ENCODE measurements around the gene B3GNT3. TPM values are rescaled to one million over a fixed set of nuclear protein-coding genes. Genes with fewer than 3 reads are reported as not detected.

B3GNT3 gene
- total and polyA plus RNA-seq, 3 experiments from 2014 or later: not detected

DNA sequence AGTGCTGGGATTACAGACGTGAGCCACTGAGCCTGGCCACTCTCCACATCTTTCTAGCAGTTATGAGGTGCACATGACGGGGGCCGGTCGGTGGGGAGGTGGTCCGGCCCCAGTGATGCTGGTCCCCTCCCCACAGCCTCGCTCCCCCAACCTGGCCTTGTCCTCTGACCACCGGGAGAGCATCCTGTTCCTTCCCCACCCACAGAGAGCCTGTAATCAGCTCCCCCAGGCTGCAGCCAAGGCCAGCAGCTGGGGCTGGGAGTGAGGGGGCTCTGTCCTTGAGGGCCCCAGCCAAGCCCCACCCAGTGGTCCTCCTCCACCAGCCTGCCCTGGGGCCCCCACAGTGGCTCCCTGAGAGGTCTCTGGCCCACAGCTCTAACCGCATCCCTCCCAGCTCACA lies 29.4 kb downstream of the B3GNT3 start:
- Histone ChIP-seq H3K4me1 (ENCODE audit: insufficient read depth, low read length) (no peaks in the 10 kb centered on the region), H3K27me3 (ENCODE audit: insufficient read depth, low read length, poor library complexity, severe bottlenecking) (no peaks in the 10 kb centered on the region), H3K4me3 (ENCODE audit: low read length) (no peak overlapping the region), H3K27ac (ENCODE audit: low read depth, low read length) (no peak overlapping the region), H3K36me3 (ENCODE audit: insufficient read depth, low read length) (peaks cover 2% of the 10 kb centered on the region), H3K9me3 (ENCODE audit: low read length) (no peaks in the 10 kb centered on the region)
- Mint-ChIP-seq H3K4me1 (peaks cover 0 to 4% (median 0%) of the 10 kb centered on the region in 3 donors), H3K4me3 (no peak overlapping the region), H3K9me3 (no peaks in the 10 kb centered on the region), H3K27me3 (peaks cover 0 to 2% of the 10 kb centered on the region in 2 donors), H3K27ac (peak overlapping the region in 3 of 8 donors; percentile 13 to 70 (median 51)), H3K36me3 (peaks cover 0 to 26% (median 4%) of the 10 kb centered on the region in 3 donors)
- ChIA-PET CTCF (no interaction called here), POLR2A (no interaction called here)
- DNase-seq: no peak

- Mint-ChIP-seq H3K4me1 (peaks cover 0 to 4% (median 0%) of the 10 kb centered on the region in 3 donors), H3K36me3 (peaks cover under 1 to 42% (median 4%) of the 10 kb centered on the region in 3 donors), H3K9me3 (no peaks in the 10 kb centered on the region), H3K27ac (no peak overlapping the region), H3K27me3 (peaks cover 0 to 2% of the 10 kb centered on the region in 2 donors), H3K4me3 (no peak overlapping the region)
- ChIA-PET POLR2A (interaction anchor here (0.6 kb wide), 1 partner anchor 20 kb away, joined by 3 read pairs; no protein-coding TSS in a partner anchor), CTCF (interaction anchor here (1.5 kb wide), 1 partner anchor 44 kb away, joined by 3 read pairs; no protein-coding TSS in a partner anchor)
- no peaks in the 10 kb centered on the region for H3K4me1 ChIP-seq (ENCODE audit: insufficient read depth, low read length)
- H3K27ac ChIP-seq (ENCODE audit: low read depth, low read length): no peak overlapping the region
- H3K27me3 ChIP-seq (ENCODE audit: insufficient read depth, low read length, poor library complexity, severe bottlenecking): no peaks in the 10 kb centered on the region
- DNase-seq: no peak
- peaks cover 19% of the 10 kb centered on the region for H3K36me3 ChIP-seq (ENCODE audit: insufficient read depth, low read length)
- H3K4me3 ChIP-seq (ENCODE audit: low read length): no peak overlapping the region
- no peaks in the 10 kb centered on the region for H3K9me3 ChIP-seq (ENCODE audit: low read length)
These were observed 31.6 kb downstream of the B3GNT3 start for GRCh38 chr19:17826508-17827056.

DNA sequence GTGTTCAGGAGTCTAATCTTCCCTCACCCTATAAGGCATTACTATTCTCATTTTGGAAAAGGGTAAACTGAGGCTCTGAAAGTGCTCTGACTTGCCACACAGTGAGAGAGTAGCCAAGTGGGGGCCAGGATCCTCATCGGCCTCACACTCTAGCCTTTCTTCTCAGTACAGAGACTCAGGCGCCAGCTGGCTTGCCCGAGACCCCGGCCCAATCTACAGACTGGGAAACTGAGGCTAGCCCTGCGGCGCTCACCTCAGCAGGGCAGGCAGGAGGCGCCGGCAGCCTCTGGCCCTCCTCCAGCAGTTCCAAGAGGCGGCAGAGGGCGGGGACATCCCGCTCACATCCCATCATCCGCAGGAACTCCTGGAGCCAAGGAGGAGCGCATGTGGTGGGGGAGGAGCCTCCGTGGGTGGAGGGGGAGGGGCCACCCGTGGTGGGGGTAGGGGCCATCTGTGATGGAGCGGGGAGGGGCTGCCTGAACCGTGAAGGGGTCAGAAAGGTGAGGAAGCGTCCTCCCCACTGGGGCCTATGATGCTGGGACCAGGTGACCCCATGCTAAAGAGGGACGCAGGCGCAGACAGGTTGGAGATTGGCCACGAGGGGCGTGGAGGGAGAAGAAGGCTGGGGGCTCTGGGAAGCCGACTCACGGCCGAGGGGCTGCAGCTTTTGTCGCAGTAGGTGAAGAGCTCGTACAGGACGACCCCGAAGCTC lies 35.1 kb downstream of the B3GNT3 start:
- H3K27ac ChIP-seq (ENCODE audit: low read depth, low read length): no peak overlapping the region
- peaks cover 42% of the 10 kb centered on the region for H3K36me3 ChIP-seq (ENCODE audit: insufficient read depth, low read length)
- H3K4me1 ChIP-seq (ENCODE audit: insufficient read depth, low read length): no peaks in the 10 kb centered on the region
- ChIA-PET POLR2A (no interaction called here), CTCF (no interaction called here)
- Mint-ChIP-seq H3K27ac (peak overlapping the region in 2 of 8 donors; percentile 35 to 47), H3K4me3 (no peak overlapping the region), H3K36me3 (peaks cover 4 to 71% (median 10%) of the 10 kb centered on the region in 3 donors), H3K4me1 (peaks cover 0 to 7% (median 0%) of the 10 kb centered on the region in 3 donors), H3K9me3 (no peaks in the 10 kb centered on the region), H3K27me3 (no peaks in the 10 kb centered on the region)
- no peak overlapping the region for H3K4me3 ChIP-seq (ENCODE audit: low read length)
- no peaks in the 10 kb centered on the region for H3K27me3 ChIP-seq (ENCODE audit: insufficient read depth, low read length, poor library complexity, severe bottlenecking)
- no peak for DNase-seq
- H3K9me3 ChIP-seq (ENCODE audit: low read length): no peaks in the 10 kb centered on the region

GRCh38 chr19:17830567-17831418 lies 35.9 kb downstream of the B3GNT3 start:
- H3K27me3 ChIP-seq (ENCODE audit: insufficient read depth, low read length, poor library complexity, severe bottlenecking): no peaks in the 10 kb centered on the region
- peak in 3 of 5 donors; percentile 20 to 35 (median 25) for DNase-seq
- H3K36me3 ChIP-seq (ENCODE audit: insufficient read depth, low read length): peaks cover 50% of the 10 kb centered on the region
- ChIA-PET CTCF (interaction anchor here (1.4 kb wide), 1 partner anchor 28 kb away, joined by 3 read pairs; no protein-coding TSS in a partner anchor), POLR2A (no interaction called here)
- Mint-ChIP-seq H3K27ac (peak overlapping the region in 1 of 8 donors; percentile 47), H3K27me3 (no peaks in the 10 kb centered on the region), H3K36me3 (peaks cover 10 to 74% (median 17%) of the 10 kb centered on the region in 3 donors), H3K9me3 (peaks cover 0 to 2% (median 0%) of the 10 kb centered on the region in 5 donors), H3K4me3 (no peak overlapping the region), H3K4me1 (peaks cover 0 to 13% (median 7%) of the 10 kb centered on the region in 3 donors)
- H3K9me3 ChIP-seq (ENCODE audit: low read length): no peaks in the 10 kb centered on the region
- no peak overlapping the region for H3K27ac ChIP-seq (ENCODE audit: low read depth, low read length)
- no peaks in the 10 kb centered on the region for H3K4me1 ChIP-seq (ENCODE audit: insufficient read depth, low read length)
- no peak overlapping the region for H3K4me3 ChIP-seq (ENCODE audit: low read length)

GRCh38 chr19:17831419-17831888 lies 36.5 kb downstream of the B3GNT3 start:
- POLR2A ChIA-PET: no interaction called here
- Mint-ChIP-seq H3K27ac (peak overlapping the region in 1 of 8 donors; percentile 11), H3K36me3 (peaks cover 10 to 79% (median 18%) of the 10 kb centered on the region in 3 donors), H3K27me3 (no peaks in the 10 kb centered on the region), H3K9me3 (peaks cover 0 to 2% (median 0%) of the 10 kb centered on the region in 5 donors), H3K4me1 (peaks cover 1 to 14% (median 12%) of the 10 kb centered on the region in 3 donors), H3K4me3 (no peak overlapping the region)
- no peak for DNase-seq
- peaks cover 57% of the 10 kb centered on the region for H3K36me3 ChIP-seq (ENCODE audit: insufficient read depth, low read length)
- H3K4me3 ChIP-seq (ENCODE audit: low read length): no peak overlapping the region
- H3K27ac ChIP-seq (ENCODE audit: low read depth, low read length): no peak overlapping the region
- H3K9me3 ChIP-seq (ENCODE audit: low read length): no peaks in the 10 kb centered on the region
- CTCF ChIA-PET: interaction anchor here (1.4 kb wide), 1 partner anchor 29 kb away, joined by 3 read pairs; no protein-coding TSS in a partner anchor
- no peaks in the 10 kb centered on the region for H3K27me3 ChIP-seq (ENCODE audit: insufficient read depth, low read length, poor library complexity, severe bottlenecking)
- no peaks in the 10 kb centered on the region for H3K4me1 ChIP-seq (ENCODE audit: insufficient read depth, low read length)

- no peak overlapping the region for H3K4me3 Mint-ChIP-seq
- H3K36me3 Mint-ChIP-seq: peaks cover 10 to 81% (median 21%) of the 10 kb centered on the region in 3 donors
- Histone ChIP-seq H3K27ac (ENCODE audit: low read depth, low read length) (no peak overlapping the region), H3K4me3 (ENCODE audit: low read length) (no peak overlapping the region), H3K36me3 (ENCODE audit: insufficient read depth, low read length) (peaks cover 61% of the 10 kb centered on the region), H3K9me3 (ENCODE audit: low read length) (no peaks in the 10 kb centered on the region), H3K27me3 (ENCODE audit: insufficient read depth, low read length, poor library complexity, severe bottlenecking) (no peaks in the 10 kb centered on the region), H3K4me1 (ENCODE audit: insufficient read depth, low read length) (no peaks in the 10 kb centered on the region)
- peak overlapping the region in 2 of 8 donors; percentile 54 to 61 for H3K27ac Mint-ChIP-seq
- POLR2A ChIA-PET: interaction anchor here (0.6 kb wide), 1 partner anchor 1798 kb away, joined by 3 read pairs; no protein-coding TSS in a partner anchor
- peaks cover 5 to 16% (median 15%) of the 10 kb centered on the region in 3 donors for H3K4me1 Mint-ChIP-seq
- CTCF ChIA-PET: interaction anchor here (0.9 to 3.0 kb wide), 3 partner anchors 17 to 30 kb away, joined by 3 to 7 read pairs (median 4); partner anchors contain the start of gene RPL18A
- no peak for DNase-seq
- peaks cover 0 to 2% (median 0%) of the 10 kb centered on the region in 5 donors for H3K9me3 Mint-ChIP-seq
- H3K27me3 Mint-ChIP-seq: no peaks in the 10 kb centered on the region
These were observed 37.7 kb downstream of the B3GNT3 start for GRCh38 chr19:17832443-17833208.
